IPS-11a (cell line): Measurements from ENCODE around the gene SOX10.
"Not testable (repeated sequence)": the region's sequence is repeated elsewhere in the genome, so short reads cannot be mapped to it uniquely, and the experiment has no call there.

ENCODE experiments used
- H3K4me3 ChIP-seq: one replicate; pipeline ENCODE4 v1.5.1; 2013; ENCODE audit warnings: low read depth, low read length, control low read depth

The SOX10 gene

DNA sequence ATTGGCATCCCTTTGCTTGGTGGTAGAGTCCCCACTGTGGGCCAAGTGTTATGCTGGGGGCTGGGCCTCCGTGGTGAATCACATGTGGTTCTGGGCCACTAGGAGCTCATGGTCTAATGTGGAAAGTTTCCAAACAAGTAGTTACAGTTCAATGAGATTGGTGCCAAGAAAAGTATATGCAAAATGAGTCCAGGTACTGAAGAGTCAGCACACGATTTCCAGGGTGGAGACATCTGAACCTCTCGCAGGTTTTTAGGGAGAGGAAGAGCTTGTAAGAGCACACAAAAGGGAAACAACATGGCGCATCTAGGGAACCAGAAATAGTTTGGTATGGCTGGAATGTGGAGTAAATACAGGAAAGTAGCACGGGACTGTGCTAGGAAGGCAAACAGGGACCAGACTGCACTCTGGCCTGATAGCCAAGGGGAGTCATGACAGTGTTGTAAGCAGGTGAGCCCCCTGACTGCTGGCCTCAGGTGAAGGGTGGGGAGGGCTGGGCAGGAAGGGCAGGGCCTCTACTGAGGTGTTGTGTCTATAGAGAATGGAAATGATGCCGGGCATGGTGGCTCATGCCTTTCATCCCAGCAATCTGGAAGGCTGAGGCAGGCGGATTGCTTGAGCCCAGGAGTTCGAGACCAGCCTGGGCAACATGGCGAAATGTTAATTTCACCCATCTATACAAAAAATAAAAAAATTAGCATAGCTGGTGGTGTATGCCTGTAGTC lies 18.3 kb downstream of the SOX10 start:
- H3K4me3 ChIP-seq: no peak overlapping the region

DNA sequence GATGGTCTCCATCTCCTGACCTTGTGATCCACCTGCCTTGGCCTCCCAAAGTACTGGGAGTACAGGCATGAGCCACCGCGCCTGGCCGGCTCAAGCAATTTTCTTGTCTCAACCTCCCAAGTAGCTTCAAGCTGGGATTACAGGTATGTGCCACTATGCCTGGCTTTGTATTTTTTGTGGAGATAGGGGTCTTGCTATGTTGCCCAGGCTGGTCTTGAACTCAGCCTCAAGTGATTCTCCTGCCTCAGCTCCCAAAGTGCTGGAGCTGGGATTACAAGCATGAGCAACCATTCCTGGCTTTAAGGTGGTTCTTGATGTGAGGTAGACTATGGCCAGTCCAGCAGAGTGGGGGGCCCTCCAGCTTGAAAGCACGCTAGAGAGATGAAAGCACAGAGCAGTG lies 23.3 kb downstream of the SOX10 start:
- H3K4me3 ChIP-seq: no peak overlapping the region

DNA sequence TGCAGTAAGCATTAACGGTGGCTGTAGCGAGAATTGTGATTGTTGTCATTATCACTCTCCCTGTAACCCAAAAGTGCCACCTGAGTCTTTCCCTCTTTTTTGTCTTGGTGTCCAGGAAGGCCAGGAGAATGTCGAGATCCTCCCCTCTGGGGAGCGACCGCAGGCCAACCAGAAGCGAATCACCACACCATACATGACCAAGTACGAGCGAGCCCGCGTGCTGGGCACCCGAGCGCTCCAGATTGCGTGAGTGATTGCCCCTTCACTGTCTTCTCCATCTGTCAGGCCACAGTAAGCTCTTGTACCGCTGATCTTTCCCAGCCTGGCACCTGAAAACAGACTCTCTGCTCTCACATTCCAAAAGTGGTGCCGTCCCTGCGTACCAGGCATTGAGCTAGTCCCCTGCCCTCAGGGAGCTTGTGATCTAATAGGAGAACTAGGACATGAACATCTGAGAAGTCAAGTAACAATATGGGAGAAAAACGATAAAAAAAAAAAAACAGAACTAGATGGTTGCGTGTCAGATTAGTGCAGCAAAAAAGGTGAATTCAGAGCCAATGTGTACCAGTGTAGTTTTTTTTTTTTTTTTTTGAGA lies 25.0 kb downstream of the SOX10 start:
- H3K4me3 ChIP-seq: no peak overlapping the region

DNA sequence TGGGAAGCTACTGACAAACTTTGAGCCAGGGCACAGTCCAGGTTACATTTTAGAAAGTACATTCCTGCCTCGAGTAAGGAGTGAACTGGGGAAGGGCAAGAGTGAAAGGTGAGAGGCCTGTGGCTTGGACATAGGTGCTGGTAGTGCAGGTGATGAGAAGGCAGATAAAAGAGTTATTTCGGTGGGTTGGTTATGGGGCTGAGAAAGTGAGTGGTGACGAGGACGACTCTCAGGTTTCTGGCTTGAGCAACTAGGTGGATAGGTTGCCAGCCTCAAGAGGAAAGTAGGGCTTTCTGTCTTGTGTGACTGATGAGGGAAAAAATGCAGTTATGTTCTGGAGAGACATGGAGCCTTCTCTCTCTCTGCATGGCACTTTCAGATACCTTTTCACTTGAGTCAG lies 27.1 kb downstream of the SOX10 start:
- no peak overlapping the region for H3K4me3 ChIP-seq

DNA sequence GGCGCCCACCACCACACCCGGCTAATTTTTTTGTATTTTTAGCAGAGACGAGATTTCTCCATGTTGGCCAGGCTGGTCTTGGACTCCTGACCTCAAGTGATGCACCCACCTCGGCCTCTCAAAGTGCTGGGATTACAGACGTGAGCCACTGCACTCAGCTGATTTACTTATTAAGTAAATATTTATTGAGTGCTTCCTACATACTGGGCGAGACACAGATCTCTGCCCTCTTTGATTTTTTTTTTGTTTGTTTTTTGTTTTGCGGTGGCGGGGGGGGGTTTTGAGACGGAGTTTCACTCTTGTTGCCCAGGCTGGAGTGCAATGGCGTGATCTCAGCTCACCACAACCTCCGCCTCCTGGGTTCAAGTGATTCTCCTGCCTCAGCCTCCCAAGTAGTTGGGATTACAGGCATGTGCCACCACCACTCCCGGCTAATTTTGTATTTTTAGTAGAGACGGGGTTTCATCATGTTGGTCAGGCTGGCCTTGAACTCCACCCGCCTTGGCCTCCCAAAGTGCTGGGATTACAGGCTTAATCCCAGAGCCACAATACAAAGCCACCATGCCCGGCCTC lies 28.4 kb downstream of the SOX10 start:
- H3K4me3 ChIP-seq: not testable (repeated sequence)

DNA sequence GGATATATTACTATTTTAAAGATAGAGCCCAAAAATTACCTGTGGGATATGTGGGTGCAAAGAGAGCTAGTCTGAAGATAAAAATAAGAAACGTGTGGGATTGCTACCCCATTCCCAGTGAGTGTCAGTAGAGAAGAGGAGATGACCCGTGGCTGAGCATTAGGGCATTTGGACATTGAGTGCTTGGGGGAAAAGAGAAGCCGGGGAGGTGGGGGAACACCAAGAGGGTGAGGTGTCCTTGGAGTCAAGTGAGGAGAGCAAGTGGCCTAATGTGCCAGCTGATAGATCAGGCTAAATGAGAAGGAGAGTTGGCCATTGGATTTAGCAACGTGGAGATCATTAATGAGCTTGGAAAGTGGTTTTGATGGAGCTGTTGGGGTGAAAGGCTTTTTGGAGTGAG lies 29.7 kb downstream of the SOX10 start:
- H3K4me3 ChIP-seq: peak overlapping the region; percentile 8

DNA sequence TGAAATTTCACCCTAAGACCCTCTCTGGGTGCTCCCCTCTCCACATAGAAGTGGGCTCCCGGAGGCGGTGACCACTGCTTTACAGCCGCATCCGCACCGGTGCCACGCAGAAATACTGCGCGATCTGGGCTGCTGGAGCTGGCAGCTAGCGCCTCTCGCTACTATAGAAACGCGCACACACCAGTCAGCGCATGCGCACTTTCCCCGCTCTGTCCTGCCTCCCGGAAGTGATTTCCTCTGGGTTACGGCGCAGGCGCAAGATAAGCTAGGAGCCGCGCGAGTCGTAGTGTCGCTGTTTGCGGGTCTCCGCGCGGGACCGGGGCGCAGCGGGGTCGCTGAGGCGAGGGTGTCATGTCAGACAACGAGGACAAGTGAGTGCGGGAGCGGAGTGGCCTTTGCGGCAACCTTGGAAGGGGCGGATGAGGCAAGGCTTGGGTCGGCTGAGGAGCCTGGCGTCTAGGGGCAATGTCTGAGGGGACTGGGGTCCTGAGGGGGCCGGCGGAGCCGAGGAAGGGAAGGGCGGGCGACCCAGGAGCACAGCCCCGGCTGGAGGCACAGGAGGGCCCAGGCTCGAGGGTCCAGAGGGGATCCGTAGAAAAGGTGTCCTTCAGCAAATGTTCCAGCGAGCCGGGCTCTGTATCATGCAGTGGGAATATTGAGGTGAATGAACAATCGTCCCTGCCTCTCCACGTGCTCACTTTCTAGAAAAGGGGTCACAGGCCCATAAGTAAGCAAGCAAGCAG lies 30.7 kb downstream of the SOX10 start, which contains the start of the genes C22orf23 and POLR2F:
Gene C22orf23 (minus strand): TSS at position 165 of the 743 bp plus-strand sequence. CDS start 452 bp downstream, outside the sequence.
Gene POLR2F (plus strand): TSS at position 263 of the 743 bp plus-strand sequence. CDS start 89 bp downstream, at position 352.
- peak within 1 kb of the TSS; percentile 92 for H3K4me3 ChIP-seq

DNA sequence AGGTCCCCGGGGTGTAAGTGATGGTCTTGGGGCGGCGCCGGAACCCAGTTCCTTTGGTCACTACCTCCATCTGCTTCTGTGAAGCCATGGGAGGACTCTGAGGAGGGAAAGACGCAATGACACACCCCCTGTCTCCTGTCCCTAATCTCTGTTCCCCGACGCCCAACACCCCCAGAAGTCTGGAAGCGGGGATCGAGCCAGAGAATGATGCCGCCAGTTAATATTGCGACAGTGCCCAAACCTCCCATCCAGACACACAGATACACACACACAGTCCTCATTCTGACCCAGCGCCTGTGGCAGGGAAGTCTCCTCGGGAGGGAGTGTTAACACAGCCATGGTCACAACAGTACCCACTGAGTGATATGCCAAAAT lies 31.3 kb downstream of the SOX10 start:
- peak overlapping the region; percentile 92 for H3K4me3 ChIP-seq

DNA sequence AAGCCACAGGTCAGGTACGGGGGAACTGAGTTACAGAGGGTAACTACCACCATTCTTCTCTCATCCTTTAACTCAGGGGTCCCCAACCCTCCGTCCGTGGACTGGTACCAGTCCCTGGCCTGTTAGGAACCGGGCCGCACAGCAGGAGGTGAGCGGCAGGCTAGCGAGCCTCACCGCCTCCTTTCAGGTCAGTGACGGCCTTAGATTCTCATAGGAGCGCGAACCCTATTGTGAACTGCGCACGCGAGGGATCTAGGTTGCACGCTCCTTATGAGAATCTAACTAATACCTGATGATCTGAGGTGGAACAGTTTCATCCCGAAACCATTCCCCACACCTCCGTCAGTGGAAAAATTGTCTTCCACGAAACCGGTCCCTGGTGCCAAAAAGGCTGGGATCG lies 31.7 kb downstream of the SOX10 start:
- H3K4me3 ChIP-seq: peak overlapping the region; percentile 92

DNA sequence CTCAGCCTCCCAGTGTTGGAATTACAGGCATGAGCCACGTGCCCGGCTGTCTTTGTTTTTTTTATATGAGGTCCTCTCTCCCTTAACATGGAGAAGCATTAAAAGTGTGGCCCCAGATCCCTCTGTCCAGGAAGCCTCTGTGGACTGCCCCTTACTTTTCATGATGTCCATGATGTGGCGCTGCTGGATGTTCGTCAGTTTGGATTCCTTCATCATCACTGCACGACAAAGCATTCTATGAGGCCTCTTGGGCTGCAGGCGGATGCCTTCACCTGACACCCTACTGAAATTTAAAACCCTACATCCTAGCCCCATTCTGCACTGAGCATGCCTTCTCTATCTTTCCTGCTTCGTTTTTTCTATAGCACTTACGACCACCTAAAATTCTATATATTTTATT lies 33.0 kb downstream of the SOX10 start:
- H3K4me3 ChIP-seq: no peak overlapping the region

DNA sequence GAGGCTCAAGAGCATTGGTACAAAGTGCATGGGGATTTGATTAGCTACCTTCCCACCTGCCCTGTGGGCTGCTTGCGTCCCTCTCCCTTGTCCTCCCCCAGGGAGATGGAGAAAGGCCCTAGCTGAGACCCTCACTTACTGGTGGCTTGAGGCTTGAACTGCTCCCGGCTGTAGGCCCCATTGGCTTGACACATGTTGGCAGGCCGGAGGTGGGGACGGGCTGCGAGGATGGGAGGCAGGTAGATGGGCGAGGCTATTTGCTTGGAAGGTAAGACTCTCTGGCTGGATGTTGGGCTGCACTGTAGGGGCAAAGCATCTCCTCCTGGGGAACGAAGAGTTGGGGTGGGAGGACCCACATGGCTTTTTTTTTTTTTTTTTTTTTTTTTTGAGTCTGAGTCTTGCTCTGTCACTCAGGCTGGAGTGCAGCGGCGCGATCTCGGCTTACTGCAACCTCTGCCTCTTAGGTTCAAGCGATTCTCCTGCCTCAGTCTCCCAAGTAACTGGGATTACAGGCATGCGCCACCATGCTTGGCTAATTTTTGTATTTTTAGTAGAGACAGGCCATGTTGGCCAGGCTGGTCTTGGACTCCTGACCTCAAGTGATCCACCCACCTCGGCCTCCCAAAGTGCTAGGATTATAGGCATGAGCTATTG lies 37.1 kb downstream of the SOX10 start:
- not testable (repeated sequence) for H3K4me3 ChIP-seq

DNA sequence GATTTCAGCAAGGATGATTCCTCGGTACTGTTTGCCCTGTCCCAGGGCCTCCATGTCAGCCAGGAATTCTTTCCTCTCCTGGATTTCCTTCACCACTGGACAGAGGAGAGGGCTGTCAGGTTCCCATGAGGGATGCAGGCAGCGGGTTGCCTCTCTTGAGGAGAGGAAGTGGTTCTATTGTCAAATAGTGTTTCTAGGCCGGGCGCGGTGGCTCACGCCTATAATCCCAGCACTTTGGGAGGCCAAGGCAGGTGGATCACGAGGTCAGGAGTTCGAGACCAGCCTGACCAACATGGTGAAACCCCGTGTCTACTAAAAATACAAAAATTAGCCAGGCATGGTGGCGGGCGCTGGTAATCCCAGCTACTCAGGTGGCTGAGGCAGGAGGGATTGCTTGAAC lies 39.9 kb downstream of the SOX10 start:
- not testable (repeated sequence) for H3K4me3 ChIP-seq

DNA sequence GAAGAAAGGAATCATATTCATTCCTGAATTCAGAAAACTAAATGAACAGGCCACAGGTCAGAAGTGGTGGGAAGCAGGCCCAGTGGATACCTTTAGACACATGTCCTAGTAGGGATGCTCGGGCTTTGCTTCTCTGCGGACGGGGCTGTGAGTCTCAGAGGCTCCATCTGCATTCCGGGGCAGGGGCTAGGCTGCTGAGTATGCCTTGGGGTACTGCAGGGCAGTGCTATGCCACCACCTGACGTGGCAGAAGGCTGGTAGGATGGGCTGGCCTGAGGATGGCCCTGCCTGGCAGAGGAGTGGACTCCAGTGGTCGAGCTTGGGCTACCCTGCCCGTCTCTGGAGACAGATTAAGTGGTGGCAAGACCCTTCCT lies 40.5 kb downstream of the SOX10 start:
- H3K4me3 ChIP-seq: no peak overlapping the region

DNA sequence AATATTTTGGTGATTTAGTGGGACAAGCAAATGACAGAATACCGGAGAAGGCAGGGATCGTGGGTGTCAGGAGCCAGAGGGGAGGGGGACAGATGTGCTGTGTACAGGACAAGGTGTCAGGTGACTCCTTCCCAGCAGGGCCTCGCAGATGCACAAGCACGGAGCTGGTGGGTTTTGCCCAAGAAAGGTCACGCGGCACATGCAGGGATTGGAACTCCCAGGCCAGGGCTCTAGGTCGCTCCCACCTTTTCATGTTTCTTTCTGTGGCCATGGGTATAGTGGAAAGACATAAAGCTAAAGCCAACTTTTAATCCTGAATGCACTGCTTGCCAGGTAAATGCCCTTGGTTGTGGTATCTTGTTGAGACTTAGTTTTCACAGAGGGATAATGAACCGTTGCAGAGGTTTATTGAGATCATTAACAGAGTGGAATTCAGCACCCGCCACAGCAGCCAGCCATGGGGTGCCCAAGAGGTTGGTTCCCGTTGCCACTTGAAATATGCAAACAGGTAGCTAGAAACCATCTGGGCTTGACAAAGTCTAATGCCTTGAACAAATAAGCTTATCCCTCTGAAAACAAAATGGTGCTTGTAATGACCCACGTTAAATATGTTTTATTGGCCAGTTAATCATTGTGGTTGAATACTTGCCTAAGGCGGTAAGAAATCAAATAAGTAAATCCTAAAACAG lies 41.1 kb downstream of the SOX10 start:
- no peak overlapping the region for H3K4me3 ChIP-seq

DNA sequence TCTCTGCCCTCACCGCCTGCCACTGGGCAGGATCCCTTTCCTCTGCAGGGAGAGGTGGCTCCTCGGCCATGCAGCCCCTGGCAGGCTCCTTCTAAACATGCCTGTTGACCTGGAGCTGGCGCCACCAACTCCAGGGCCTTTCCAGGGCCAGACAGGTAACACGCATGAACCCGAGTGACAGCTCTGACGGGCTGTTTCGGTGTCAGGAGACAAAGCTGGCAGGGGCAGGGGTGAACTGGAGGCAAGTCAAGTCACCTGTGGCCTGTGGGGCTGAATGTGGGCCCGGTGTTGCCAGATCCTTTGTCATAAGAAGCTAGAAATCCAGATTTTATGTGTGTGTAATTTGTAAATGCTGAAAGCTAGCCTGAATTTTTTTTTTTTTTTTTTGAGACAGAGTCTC lies 42.2 kb downstream of the SOX10 start:
- H3K4me3 ChIP-seq: no peak overlapping the region

DNA sequence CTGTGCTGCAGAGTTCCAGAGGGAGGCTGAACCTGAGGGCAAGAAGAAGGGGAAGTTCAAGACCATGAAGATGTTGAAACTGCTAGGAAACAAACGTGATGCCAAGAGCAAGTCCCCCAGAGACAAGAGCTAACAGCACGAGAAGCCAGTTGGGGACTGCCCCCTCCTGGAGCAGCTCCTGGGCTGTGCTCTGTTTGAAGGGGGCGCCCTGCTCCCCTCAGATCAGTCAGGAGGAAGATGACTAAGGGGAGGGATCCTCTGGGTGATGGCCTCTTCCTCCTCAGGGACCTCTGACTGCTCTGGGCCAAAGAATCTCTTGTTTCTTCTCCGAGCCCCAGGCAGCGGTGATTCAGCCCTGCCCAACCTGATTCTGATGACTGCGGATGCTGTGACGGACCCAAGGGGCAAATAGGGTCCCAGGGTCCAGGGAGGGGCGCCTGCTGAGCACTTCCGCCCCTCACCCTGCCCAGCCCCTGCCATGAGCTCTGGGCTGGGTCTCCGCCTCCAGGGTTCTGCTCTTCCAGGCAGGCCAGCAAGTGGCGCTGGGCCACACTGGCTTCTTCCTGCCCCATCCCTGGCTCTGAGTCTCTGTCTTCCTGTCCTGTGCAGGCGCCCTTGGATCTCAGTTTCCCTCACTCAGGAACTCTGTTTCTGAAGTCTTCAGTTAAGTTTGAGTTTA lies 43.5 kb downstream of the SOX10 start:
- H3K4me3 ChIP-seq: no peak overlapping the region

DNA sequence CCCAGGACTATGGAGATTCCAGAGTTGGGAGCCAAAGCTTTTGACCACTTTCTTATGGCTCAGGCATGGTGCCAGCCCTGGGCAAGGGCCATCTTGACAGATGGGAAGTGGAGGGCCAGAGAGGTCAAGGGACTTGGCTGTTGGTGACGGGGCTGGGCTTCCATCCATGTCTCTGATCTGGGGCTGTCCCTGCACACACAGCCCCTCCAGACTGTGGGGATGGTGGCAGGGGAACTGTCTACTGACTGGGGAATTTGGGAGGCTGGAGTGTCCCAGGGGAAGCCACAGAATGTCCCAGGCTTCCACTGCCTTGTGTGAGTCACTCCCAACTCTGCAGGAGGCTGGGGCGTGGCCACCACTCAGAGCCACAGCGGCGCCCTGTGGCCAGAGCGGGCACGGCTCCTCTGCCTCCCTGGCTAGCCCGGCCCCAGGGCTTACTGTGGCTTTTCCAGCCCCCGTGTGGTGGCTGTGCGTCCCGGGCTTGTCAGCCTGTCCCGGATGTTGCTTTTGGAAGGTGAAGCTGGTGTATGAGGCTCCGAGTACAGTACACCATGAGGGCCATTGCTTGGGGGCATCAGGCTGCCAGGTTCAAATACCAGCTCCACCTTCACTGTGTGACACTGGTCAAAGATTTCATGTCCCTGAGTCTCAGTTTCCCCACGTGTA lies 50.5 kb downstream of the SOX10 start:
- no peak overlapping the region for H3K4me3 ChIP-seq

DNA sequence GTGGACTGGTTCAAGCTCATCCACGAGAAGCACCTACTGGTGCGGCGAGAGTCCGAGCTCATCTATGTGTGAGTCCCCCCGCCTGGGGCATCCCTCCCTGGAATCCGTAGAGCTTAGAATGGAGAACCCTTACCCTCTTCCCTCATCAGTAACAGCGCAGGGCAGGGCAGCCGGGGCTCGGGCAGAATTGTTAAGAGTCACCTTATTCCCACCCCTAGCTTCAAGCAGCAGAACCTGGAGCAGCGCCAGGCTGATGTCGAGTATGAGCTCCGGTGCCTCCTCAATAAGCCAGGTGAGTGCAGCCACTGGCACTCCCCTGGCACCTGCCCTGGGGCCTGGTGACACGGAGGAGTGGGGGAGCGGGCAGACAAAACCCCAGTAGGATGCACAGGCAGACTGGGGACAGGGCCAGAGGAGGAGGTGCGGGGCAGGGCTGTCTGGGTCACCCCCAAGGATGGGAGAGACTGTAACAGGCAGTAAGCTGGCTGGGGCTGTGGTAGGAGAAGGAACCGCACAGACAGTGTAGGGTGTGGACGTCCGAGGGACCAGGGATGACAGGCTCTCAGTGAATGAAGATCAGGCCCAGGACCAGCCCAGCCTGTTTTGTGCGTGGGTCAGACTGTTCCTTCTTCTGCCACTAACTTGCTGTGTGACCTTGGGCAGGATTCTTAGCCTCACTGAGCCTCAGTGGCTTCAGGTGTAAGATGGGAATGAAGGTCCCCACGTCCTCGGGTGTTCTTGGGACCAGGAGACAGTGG lies 51.4 kb downstream of the SOX10 start:
- no peak overlapping the region for H3K4me3 ChIP-seq

DNA sequence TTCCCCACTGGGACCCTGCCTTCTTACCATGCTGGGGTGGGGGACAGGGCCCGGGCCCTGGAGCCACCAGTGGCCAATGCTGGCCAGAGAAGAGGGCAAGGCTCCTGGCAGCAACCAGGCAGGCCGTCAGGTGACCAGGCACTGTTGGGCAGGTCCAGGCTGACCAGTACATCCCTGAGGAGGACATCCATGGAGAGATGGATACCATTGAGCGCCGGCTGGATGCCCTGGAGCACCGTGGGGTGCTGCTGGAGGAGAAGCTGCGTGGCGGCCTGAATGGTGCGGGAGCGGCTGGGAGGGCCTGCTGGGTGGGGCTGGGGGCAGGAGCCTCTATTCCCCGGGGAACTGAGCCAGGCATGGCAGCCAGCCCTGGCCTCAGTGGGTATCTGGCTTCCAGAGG lies 52.0 kb downstream of the SOX10 start:
- H3K4me3 ChIP-seq: no peak overlapping the region
